Natural killer cell (primary cell): Measurements from ENCODE around the gene PCP4. TPM values are rescaled to one million over a fixed set of nuclear protein-coding genes. Genes with fewer than 3 reads are reported as not detected.

Source experiments
- ATAC-seq, 3 donors: fragments of 150-1000 bp in 2 of 3; fragments of 200-7000 bp in 1 of 3; cut with Tn5 transposase; 1 replicate in 1 of 3; 2 replicates in 2 of 3; pipeline ENCODE4 v1.10.0; 2021; ENCODE audit warnings: mild to moderate bottlenecking in 2 of 3, moderate library complexity in 2 of 3
- DNase-seq, 2 donors: peaks; one replicate each; pipeline versions ENCODE4 v3.0.0 to v3.0.0-alpha.2; 2013 to 2021; ENCODE audit warnings: mixed read lengths in 1 of 2
- H3K27ac ChIP-seq: one replicate; pipeline ENCODE4 v1.5.1; 2013; ENCODE audit warnings: mild to moderate bottlenecking, low read length
- H3K27me3 ChIP-seq: one replicate; pipeline ENCODE4 v1.6.1; 2013; ENCODE audit warnings: low read length; ENCODE audit not compliant: control insufficient read depth, insufficient read depth
- H3K36me3 ChIP-seq: one replicate; pipeline ENCODE4 v1.6.1; 2013; ENCODE audit warnings: low read length; ENCODE audit not compliant: control insufficient read depth, insufficient read depth
- H3K4me1 ChIP-seq: one replicate; pipeline ENCODE4 v1.6.1; 2013; ENCODE audit warnings: low read length; ENCODE audit not compliant: control insufficient read depth, insufficient read depth
- H3K4me3 ChIP-seq: one replicate; pipeline ENCODE4 v1.5.1; 2013; ENCODE audit warnings: low read length
- H3K9me3 ChIP-seq: one replicate; pipeline ENCODE4 v1.6.1; 2013; ENCODE audit warnings: low read length; ENCODE audit not compliant: control insufficient read depth, insufficient read depth
- H3K27ac Mint-ChIP-seq, 2 donors: one replicate each; pipeline ENCODE4 v1.8.0; 2022; ENCODE audit warnings: mild to moderate bottlenecking in 2 of 2, mixed read lengths in 2 of 2, moderate library complexity in 1 of 2
- H3K27me3 Mint-ChIP-seq, 2 donors: one replicate each; pipeline ENCODE4 v1.8.0; 2022; ENCODE audit warnings: low read depth in 2 of 2, mixed read lengths in 2 of 2
- H3K36me3 Mint-ChIP-seq: one replicate; pipeline ENCODE4 v1.8.0; 2022; ENCODE audit warnings: mixed read lengths
- H3K4me1 Mint-ChIP-seq, 2 donors: one replicate each; pipeline ENCODE4 v1.8.0; 2022; ENCODE audit warnings: mixed read lengths in 2 of 2
- H3K4me3 Mint-ChIP-seq: one replicate; pipeline ENCODE4 v1.8.0; 2022; ENCODE audit warnings: mild to moderate bottlenecking, moderate library complexity, mixed read lengths
- H3K9me3 Mint-ChIP-seq, 2 donors: one replicate each; pipeline ENCODE4 v1.8.0; 2022; ENCODE audit warnings: mixed read lengths in 2 of 2
- WGBS: methylation state at CpG from one replicate; pipeline ENCODE4 v1.1.7; 2013; ENCODE audit warnings: missing lambda C conversion rate; ENCODE audit not compliant: insufficient coverage; 5-methylcytosine and 5-hydroxymethylcytosine counted together
- intact Hi-C: fragments of 100-400 bp; cut with micrococcal nuclease; formaldehyde crosslinking; loops from one replicate; pipeline ENCODE4 v1.14.2; 2022
- total RNA-seq, 4 donors: library from RNA; stranded (reverse); fragments of 120-200 nt in 1 of 4; gene quantifications; one replicate each; pipeline versions ENCODE4 v1.2.3 to v1.2.4, GENCODE V29; 2013 to 2022
- TF ChIP-seq, protein P1 (sequence below): fragments of 200-600 bp; IDR thresholded peaks from one replicate; pipeline ENCODE4 v1.8.0; 2022; ENCODE audit warnings: antibody characterized with exemption

PCP4 gene
- total RNA-seq, 3 donors from 2014 or later (not counting 1 experiment from before 2014, with no cell fraction given), result not detected

DNA sequence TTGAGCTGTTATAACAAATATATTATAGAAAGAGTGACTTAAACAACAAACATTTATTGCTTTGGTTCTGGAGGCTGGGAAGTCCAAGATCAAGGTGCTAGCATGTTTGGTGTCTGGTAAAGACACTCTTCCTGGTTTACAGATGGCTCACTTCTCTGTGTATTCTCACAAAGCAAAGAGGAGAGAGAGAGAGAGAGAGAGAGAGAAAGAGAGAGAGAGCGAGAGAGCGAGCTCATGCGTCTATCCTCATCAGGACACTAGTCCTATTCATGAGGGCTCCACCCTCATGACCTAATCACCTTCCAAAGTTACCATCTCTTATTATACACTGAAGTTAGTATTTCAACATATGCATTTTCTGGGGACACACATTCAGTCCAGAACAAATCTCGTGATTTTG lies 32.7 kb upstream of the PCP4 start:
- ATAC-seq (no peak), DNase-seq (no peak)
- H3K4me1 ChIP-seq, result no peaks in the 10 kb centered on the region
- TF ChIP-seq, protein P1, sequence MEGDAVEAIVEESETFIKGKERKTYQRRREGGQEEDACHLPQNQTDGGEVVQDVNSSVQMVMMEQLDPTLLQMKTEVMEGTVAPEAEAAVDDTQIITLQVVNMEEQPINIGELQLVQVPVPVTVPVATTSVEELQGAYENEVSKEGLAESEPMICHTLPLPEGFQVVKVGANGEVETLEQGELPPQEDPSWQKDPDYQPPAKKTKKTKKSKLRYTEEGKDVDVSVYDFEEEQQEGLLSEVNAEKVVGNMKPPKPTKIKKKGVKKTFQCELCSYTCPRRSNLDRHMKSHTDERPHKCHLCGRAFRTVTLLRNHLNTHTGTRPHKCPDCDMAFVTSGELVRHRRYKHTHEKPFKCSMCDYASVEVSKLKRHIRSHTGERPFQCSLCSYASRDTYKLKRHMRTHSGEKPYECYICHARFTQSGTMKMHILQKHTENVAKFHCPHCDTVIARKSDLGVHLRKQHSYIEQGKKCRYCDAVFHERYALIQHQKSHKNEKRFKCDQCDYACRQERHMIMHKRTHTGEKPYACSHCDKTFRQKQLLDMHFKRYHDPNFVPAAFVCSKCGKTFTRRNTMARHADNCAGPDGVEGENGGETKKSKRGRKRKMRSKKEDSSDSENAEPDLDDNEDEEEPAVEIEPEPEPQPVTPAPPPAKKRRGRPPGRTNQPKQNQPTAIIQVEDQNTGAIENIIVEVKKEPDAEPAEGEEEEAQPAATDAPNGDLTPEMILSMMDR, result no peak
- Mint-ChIP-seq H3K4me1 (no peaks in the 10 kb centered on the region), H3K4me3 (no peak overlapping the region), H3K36me3 (no peaks in the 10 kb centered on the region), H3K27me3 (no peaks in the 10 kb centered on the region), H3K9me3 (peaks cover 0 to 2% of the 10 kb centered on the region in 2 donors), H3K27ac (no peak overlapping the region)
- 100% methylated on average over 2 of the region's 4 CpGs for WGBS
- no peaks in the 10 kb centered on the region for H3K27me3 ChIP-seq
- H3K9me3 ChIP-seq, result no peaks in the 10 kb centered on the region
- H3K4me3 ChIP-seq, result no peak overlapping the region
- no peak overlapping the region for H3K27ac ChIP-seq
- intact Hi-C loops, result no loop called here
- H3K36me3 ChIP-seq, result no peaks in the 10 kb centered on the region

DNA sequence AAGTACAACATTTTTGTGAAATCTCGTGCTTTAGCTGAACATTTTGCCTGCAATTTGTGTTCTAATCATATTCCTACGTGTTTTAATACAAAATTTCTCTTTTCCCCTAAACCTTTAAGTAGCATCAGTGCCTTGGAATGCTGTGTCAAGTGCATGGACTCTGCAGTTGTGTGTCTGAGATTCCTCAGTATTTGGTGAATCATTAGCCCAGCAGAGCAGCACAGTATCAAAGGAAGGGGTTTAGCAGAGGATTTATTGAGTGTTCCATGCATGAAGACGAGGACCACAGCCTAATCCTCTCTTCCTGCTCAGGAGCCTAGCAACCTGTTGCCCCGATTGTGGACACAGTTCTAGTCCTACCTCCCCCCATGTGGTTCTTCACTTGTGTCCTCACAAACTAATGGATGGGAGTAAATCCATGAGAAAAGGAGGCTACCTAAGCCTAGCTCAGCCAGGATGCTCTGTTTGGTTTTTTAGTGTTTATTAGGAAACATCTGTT lies 29.3 kb upstream of the PCP4 start:
- Mint-ChIP-seq H3K36me3 (no peaks in the 10 kb centered on the region), H3K27ac (no peak overlapping the region), H3K4me3 (no peak overlapping the region), H3K4me1 (no peaks in the 10 kb centered on the region), H3K9me3 (peaks cover 0 to 2% of the 10 kb centered on the region in 2 donors), H3K27me3 (peaks cover 0 to 2% of the 10 kb centered on the region in 2 donors)
- 53% methylated on average over 2 of the region's 4 CpGs for WGBS
- Histone ChIP-seq H3K36me3 (no peaks in the 10 kb centered on the region), H3K27me3 (no peaks in the 10 kb centered on the region), H3K4me3 (no peak overlapping the region), H3K4me1 (no peaks in the 10 kb centered on the region), H3K9me3 (no peaks in the 10 kb centered on the region), H3K27ac (no peak overlapping the region)
- ATAC-seq, result no peak
- DNase-seq, result no peak
- intact Hi-C loops, result no loop called here
- TF ChIP-seq, protein P1, result no peak

DNA sequence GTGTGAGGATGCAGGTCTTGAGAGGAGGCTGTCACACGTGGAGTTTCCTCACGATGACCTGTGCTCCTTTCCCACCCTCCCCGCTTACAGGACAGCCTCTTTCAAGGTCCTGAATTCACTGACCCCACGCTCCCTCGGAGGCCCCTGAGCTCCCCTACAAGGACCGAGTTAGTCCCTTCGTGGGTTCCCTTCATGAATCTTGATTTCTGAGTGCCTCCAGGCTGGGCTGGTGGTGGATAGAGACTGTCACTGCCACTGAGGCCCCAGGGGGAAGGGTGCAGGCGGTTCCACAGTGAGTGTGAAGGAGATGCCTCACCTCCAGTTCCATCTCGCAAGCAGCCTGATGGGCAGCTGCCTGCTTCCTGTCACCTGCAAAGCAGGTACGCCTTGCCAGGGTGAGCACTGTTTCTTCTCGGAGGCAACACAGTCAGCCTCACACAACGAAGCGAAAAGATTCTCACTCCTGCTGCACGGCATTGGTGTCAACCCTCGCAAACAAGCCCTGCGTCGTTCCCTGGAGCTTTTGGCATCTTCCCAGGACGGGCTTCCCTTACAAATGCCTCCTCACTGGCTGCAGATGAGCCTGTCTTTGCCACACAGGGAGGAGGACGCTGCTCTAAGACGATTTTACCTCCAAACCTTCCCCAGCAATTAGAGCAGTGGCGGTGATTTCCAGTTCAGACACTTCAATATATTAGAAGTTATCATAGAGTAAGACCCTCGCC lies 26.7 kb upstream of the PCP4 start:
- Histone ChIP-seq H3K36me3 (no peaks in the 10 kb centered on the region), H3K27ac (no peak overlapping the region), H3K27me3 (no peaks in the 10 kb centered on the region), H3K4me1 (no peaks in the 10 kb centered on the region), H3K9me3 (no peaks in the 10 kb centered on the region), H3K4me3 (no peak overlapping the region)
- intact Hi-C loops, result no loop called here
- Mint-ChIP-seq H3K36me3 (no peaks in the 10 kb centered on the region), H3K27me3 (peaks cover 0 to 7% of the 10 kb centered on the region in 2 donors), H3K4me3 (no peak overlapping the region), H3K9me3 (no peaks in the 10 kb centered on the region), H3K27ac (no peak overlapping the region), H3K4me1 (no peaks in the 10 kb centered on the region)
- no peak for ATAC-seq
- 76% methylated on average over 21 of the region's 22 CpGs for WGBS
- TF ChIP-seq, protein P1, result no peak
- no peak for DNase-seq
